Omental fat pad (tissue), 4 donors: ENCODE measurements around the gene RPL12. TPM values are rescaled to one million over a fixed set of nuclear protein-coding genes. Genes with fewer than 3 reads are reported as not detected.

Experiments
- ATAC-seq: fragments of 150-250 bp; one replicate; pipeline ENCODE4 v1.9.1; 2016; ENCODE audit warnings: mild to moderate bottlenecking, moderate library complexity; ENCODE audit not compliant: low FRiP score
- DNase-seq: peaks from one replicate; pipeline ENCODE4 v3.0.0-alpha.2; 2019; ENCODE audit warnings: low spot score
- CTCF ChIP-seq, 3 donors: fragments of 450-650 bp; IDR thresholded peaks; one replicate each; pipeline ENCODE4 v1.5.1; 2016 to 2017; ENCODE audit warnings: antibody characterized with exemption in 3 of 3, mild to moderate bottlenecking in 3 of 3, moderate library complexity in 2 of 3
- total RNA-seq, 4 donors: library from RNA; depleted of rRNA; stranded (reverse); fragments of >200 nt; gene quantifications; one replicate each; pipeline ENCODE4 v1.1.0, GENCODE V29; 2016

The RPL12 gene
- total RNA-seq, 4 donors from 2014 or later, result 2,044 to 2,498 (median 2,365) TPM

- no peak for TF ChIP-seq CTCF (IDR thresholded peaks at IDR 0.05)
- peak; percentile 43 for ATAC-seq
- DNase-seq, result no peak
Measured at GRCh38 chr9:127444921-127445850, 6.0 kb downstream of the RPL12 start.

GRCh38 chr9:127444283-127444920 lies 6.8 kb downstream of the RPL12 start:
- DNase-seq (no peak), ATAC-seq (no peak)

GRCh38 chr9:127438394-127438793 lies 12.8 kb downstream of the RPL12 start:
- no peak for DNase-seq
- no peak for TF ChIP-seq CTCF (IDR thresholded peaks at IDR 0.05)
- no peak for ATAC-seq

More at GRCh38 chr9:127444283-127444920, 6.8 kb downstream of the RPL12 start:
- TF ChIP-seq CTCF (IDR thresholded peaks at IDR 0.05), result no peak

GRCh38 chr9:127437497-127438264 lies 13.5 kb downstream of the RPL12 start:
- TF ChIP-seq CTCF (IDR thresholded peaks at IDR 0.05), result no peak
- DNase-seq, result no peak
- ATAC-seq, result no peak

- TF ChIP-seq CTCF (IDR thresholded peaks at IDR 0.05), result no peak
- no peak for ATAC-seq
- DNase-seq, result no peak
Measured at GRCh38 chr9:127430415-127430814, 20.8 kb downstream of the RPL12 start.

- DNase-seq, result no peak
- TF ChIP-seq CTCF (IDR thresholded peaks at IDR 0.05), result no peak
- no peak for ATAC-seq
Measured at GRCh38 chr9:127428348-127428747, 22.9 kb downstream of the RPL12 start.
